Measurements from ENCODE around the gene ZFHX3.

ZFHX3 gene

DNA sequence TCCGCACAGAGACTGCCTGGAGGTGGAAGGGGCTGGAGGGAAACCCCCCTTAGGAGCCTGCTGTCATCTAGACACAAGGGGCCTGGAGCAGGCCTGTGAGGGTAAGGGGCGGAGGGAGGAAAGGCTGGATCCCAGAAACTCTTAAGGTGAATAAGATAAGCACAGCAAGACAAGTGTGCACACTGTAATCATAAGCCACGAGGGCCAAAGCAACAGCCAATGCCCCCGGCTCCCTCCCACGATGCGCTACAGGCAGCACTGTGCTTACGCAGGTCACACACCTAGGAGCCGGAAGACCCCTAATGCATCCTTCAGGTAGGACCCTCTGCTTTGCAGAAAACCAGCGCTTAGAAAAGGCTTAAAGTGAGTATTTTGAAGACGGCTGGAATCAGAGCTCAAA is 24.6 kb downstream of the ZFHX3 start:
- TF ChIP-seq, protein P1, sequence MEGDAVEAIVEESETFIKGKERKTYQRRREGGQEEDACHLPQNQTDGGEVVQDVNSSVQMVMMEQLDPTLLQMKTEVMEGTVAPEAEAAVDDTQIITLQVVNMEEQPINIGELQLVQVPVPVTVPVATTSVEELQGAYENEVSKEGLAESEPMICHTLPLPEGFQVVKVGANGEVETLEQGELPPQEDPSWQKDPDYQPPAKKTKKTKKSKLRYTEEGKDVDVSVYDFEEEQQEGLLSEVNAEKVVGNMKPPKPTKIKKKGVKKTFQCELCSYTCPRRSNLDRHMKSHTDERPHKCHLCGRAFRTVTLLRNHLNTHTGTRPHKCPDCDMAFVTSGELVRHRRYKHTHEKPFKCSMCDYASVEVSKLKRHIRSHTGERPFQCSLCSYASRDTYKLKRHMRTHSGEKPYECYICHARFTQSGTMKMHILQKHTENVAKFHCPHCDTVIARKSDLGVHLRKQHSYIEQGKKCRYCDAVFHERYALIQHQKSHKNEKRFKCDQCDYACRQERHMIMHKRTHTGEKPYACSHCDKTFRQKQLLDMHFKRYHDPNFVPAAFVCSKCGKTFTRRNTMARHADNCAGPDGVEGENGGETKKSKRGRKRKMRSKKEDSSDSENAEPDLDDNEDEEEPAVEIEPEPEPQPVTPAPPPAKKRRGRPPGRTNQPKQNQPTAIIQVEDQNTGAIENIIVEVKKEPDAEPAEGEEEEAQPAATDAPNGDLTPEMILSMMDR (conservative IDR thresholded peaks at IDR 0.05; ENCODE audit: control insufficient read depth, insufficient read depth, low read depth, low read length): no peak
- no peak overlapping the region for H3K4me3 ChIP-seq (ENCODE audit: control insufficient read depth, low read depth, low read length)
- DNase-seq (ENCODE audit: low read depth): no peak

DNA sequence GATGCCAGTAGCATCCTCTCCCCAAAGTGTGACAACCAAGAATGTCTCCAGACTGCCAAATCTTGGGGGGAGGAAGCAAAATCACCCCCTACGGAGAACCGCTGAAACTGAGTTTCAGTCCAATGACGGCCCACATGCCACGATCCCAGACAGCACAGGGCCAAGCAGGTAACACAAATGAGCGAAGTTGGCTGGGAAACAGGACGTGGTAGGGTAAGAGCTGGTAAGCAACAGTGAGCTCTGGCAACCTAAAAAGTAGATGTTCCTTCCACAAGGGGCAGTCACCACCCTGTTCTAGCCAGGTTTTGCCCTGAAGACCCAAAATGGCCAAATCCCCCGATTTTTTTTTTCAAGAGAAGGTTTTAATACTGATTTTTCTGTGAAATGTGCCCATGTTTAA is 25.4 kb downstream of the ZFHX3 start:
- TF ChIP-seq, protein P1 (conservative IDR thresholded peaks at IDR 0.05; ENCODE audit: control insufficient read depth, insufficient read depth, low read depth, low read length): no peak
- no peak for DNase-seq (ENCODE audit: low read depth)
- no peak overlapping the region for H3K4me3 ChIP-seq (ENCODE audit: control insufficient read depth, low read depth, low read length)

DNA sequence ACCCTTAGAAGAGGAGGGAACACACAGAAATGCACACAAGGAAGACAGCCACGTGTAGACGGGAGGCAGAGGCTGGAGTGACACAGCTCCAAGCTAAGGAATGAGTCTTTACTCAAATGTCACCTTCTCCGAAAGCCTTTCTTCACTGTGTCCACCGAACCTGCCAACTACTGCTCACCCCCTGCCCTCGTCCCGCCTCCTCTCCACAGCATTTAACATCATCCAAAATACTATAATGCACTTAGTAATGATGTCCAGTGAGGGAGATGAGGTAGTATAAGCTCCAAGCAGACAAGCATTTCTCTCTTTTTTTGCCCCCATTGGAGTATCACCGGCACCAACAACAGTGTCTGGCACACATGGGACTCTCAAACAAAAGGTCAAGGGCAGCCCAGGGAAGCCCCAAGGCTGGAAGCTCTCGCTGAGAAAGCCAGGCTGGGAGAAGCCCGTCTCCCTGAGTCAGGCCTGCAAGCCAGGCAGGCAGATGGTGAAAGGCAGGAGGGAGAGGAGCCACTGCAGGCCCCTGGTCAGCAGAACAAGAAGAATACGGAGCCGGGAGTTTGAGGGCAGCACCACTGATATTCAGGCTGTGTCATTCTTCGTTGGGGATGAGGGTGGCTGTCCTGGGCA is 25.9 kb downstream of the ZFHX3 start:
- no peak overlapping the region for H3K4me3 ChIP-seq (ENCODE audit: control insufficient read depth, low read depth, low read length)
- TF ChIP-seq, protein P1 (conservative IDR thresholded peaks at IDR 0.05; ENCODE audit: control insufficient read depth, insufficient read depth, low read depth, low read length): no peak
- no peak for DNase-seq (ENCODE audit: low read depth)

DNA sequence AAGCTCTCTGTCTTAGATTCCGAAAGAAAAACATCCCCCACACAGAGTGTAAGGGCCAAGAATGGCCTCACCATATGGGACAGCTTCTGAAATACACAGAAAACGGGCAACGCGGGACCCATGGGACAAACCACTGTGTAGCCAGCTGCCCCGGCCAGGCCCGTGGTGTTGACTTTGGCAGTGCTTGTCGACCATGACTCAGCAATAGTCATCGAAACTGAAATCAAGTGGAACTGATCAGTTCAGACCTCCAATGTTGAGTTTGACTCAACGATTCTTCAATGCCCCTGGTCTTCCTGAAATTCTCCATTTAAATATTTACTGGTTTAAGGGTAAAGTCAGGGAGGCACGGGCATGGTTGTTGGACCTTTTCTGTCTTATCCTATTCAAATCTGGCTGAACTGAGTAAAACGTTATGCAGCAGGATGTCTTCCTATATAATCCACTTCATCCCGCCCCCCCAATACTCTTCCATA is 27.5 kb downstream of the ZFHX3 start:
- TF ChIP-seq, protein P1 (conservative IDR thresholded peaks at IDR 0.05; ENCODE audit: control insufficient read depth, insufficient read depth, low read depth, low read length): no peak
- no peak overlapping the region for H3K4me3 ChIP-seq (ENCODE audit: control insufficient read depth, low read depth, low read length)
- peak; percentile 99 for DNase-seq (ENCODE audit: low read depth)

DNA sequence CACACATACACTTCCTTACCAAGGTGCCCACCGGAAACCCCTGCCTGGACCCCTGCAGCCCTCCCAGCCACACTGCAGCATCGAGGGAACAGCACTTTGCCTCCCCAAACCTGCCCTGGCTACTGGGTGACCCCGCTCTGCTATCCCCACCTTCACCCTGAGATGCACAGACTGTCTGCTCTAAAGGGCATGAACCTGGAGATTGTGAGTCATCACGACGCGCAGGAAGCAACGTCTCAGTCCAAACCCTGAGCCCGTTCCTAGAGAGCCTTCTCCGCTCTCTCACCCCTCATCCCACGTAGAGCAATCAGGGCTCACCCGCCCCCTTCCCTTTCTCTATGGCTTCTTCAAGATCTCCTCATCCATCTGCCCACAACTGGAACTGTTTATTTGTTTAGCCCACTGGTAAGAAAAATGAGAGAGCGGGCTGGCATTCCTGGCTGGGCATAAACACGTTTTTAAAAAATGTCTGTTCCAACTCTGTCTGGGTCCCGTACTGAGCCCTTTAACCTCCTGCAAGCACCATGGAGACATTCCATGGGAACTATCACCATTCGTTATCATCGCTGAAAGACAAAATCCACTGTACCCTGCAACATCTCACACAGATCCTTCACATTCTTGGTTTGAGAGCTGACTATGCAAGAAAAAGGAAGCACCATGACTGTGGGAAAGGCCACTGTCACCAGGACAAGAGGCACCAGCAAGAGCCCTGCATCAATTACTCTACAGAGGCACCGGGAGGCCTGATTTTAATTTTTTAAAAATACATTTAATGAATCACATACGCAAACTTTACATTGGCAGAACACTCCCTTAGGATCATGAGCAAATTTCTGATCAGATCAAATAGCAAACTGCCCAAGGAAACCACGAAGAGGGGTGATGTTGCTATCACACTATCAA is 28.2 kb downstream of the ZFHX3 start:
- DNase-seq (ENCODE audit: low read depth): peak; percentile 91
- H3K4me3 ChIP-seq (ENCODE audit: control insufficient read depth, low read depth, low read length): peak overlapping the region; percentile 16
- TF ChIP-seq, protein P1 (conservative IDR thresholded peaks at IDR 0.05; ENCODE audit: control insufficient read depth, insufficient read depth, low read depth, low read length): no peak

DNA sequence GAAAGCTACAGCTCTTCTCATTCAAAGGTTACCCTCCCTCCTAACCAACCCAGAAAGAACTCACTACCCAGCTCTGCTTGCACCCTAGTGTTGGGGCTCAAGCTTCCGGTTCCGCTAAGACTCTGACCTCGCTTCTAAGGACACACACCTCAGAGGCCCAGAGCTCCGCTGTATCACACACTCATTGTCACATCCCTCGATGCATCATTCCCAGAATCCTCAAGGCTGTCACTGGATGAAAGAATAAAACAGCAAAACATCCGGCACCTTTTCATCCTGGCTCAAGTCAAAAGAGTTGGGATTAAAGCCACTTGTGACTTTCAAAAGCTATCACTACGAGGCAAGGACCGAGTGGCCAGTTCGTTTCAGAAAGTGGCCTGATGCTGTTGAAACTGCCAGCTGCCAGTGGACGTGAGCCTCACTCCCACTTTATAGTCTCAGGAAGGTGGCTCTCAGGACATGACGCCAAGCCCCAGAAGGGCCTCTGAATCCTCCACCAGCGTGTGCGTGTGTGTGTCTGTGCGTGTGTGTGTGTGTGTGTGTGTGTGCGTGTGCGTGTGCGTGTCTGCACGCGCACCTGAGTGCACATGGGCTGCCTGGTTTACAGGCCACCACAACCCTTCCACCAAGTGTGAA is 29.0 kb downstream of the ZFHX3 start:
- DNase-seq (ENCODE audit: low read depth): no peak
- TF ChIP-seq, protein P1 (conservative IDR thresholded peaks at IDR 0.05; ENCODE audit: control insufficient read depth, insufficient read depth, low read depth, low read length): no peak
- H3K4me3 ChIP-seq (ENCODE audit: control insufficient read depth, low read depth, low read length): no peak overlapping the region
